IMR-90 (cell line): ENCODE results near the gene R3HDML. TPM values are rescaled to one million over a fixed set of nuclear protein-coding genes. Genes with fewer than 3 reads are reported as not detected.

Experiments
- ATAC-seq: fragments of 200-7000 bp; cut with Tn5 transposase; 2 replicates; pipeline ENCODE4 v1.9.1; 2020; ENCODE audit warnings: low read depth, mild to moderate bottlenecking, moderate library complexity
- BruUV-seq: library from RNA; stranded (reverse); fragments of 400-500 nt; replicated peaks from 2 replicates; lab custom pipeline; 2021; lab: Mats Ljungman, UMichigan
- CTCF ChIA-PET: fragments of 300-600 bp; formaldehyde crosslinking; extraction: SDS; loops from one replicate; lab custom pipeline; 2021; ENCODE audit warnings: antibody characterized with exemption; lab: Yijun Ruan, JAX
- POLR2A ChIA-PET: fragments of 300-600 bp; sonication (Branson Sonifier 250); formaldehyde crosslinking; loops from one replicate; lab custom pipeline; 2022; ENCODE audit warnings: antibody characterized with exemption; ENCODE audit not compliant: unreplicated experiment; lab: Charles Lee
- DNase-seq: peaks from one replicate; pipeline ENCODE4 v3.0.0; 2013
- H2AFZ ChIP-seq: replicated peaks from 2 replicates; pipeline ENCODE3; 2013; ENCODE audit warnings: low read length, mild to moderate bottlenecking; ENCODE audit not compliant: poor library complexity
- H2AK5ac ChIP-seq: 2 replicates; pipeline ENCODE4 v1.6.1; 2013; ENCODE audit warnings: low read depth, low read length, inconsistent platforms
- H2AK9ac ChIP-seq: replicated peaks from 2 replicates; pipeline ENCODE3; 2013; ENCODE audit warnings: mild to moderate bottlenecking, low read depth, low read length, moderate library complexity; ENCODE audit not compliant: poor library complexity
- H2BK120ac ChIP-seq: 2 replicates; pipeline ENCODE4 v1.6.1; 2013; ENCODE audit warnings: low read depth, low read length, inconsistent platforms
- H2BK15ac ChIP-seq: 3 replicates; pipeline ENCODE4 v1.6.1; 2013; ENCODE audit warnings: low read depth, low read length, inconsistent platforms
- H2BK20ac ChIP-seq: 2 replicates; pipeline ENCODE4 v1.6.1; 2013; ENCODE audit warnings: low read depth, mild to moderate bottlenecking, inconsistent platforms, low read length, moderate library complexity
- H2BK5ac ChIP-seq: 2 replicates; pipeline ENCODE4 v1.6.1; 2013; ENCODE audit warnings: mild to moderate bottlenecking, low read depth, low read length, inconsistent platforms; ENCODE audit not compliant: poor library complexity, severe bottlenecking
- H3K14ac ChIP-seq: replicated peaks from 2 replicates; pipeline ENCODE4 v1.6.1; 2013; ENCODE audit warnings: low read depth, low read length, inconsistent platforms
- H3K18ac ChIP-seq: 2 replicates; pipeline ENCODE4 v1.6.1; 2013; ENCODE audit warnings: low read depth, low read length, control low read depth
- H3K23ac ChIP-seq: 2 replicates; pipeline ENCODE4 v1.6.1; 2013; ENCODE audit warnings: low read depth, low read length, inconsistent platforms
- H3K27ac ChIP-seq: 2 replicates; pipeline ENCODE4 v1.5.1; 2013; ENCODE audit warnings: mild to moderate bottlenecking, control low read depth, low read length; ENCODE audit not compliant: insufficient read depth
- H3K27me3 ChIP-seq: 2 replicates; pipeline ENCODE4 v1.6.1; 2013; ENCODE audit warnings: low read length; ENCODE audit not compliant: control insufficient read depth, insufficient read depth
- H3K36me3 ChIP-seq: 2 replicates; pipeline ENCODE4 v1.6.1; 2013; ENCODE audit warnings: low read length, mixed read lengths; ENCODE audit not compliant: control insufficient read depth, insufficient read depth
- H3K4ac ChIP-seq: 2 replicates; pipeline ENCODE4 v1.6.1; 2013; ENCODE audit warnings: low read depth, low read length, inconsistent platforms
- H3K4me1 ChIP-seq: 2 replicates; pipeline ENCODE4 v1.6.1; 2013; ENCODE audit warnings: low read length, mixed read lengths; ENCODE audit not compliant: control insufficient read depth, insufficient read depth
- H3K4me2 ChIP-seq: 2 replicates; pipeline ENCODE4 v1.6.1; 2013; ENCODE audit warnings: low read depth, mild to moderate bottlenecking, control low read depth, low read length, moderate library complexity
- H3K4me3 ChIP-seq: 2 replicates; pipeline ENCODE4 v1.5.1; 2013; ENCODE audit warnings: low read depth, mild to moderate bottlenecking, control low read depth, low read length, moderate library complexity; ENCODE audit not compliant: insufficient read depth
- H3K56ac ChIP-seq: 2 replicates; pipeline ENCODE4 v1.6.1; 2013; ENCODE audit warnings: low read length, inconsistent platforms; ENCODE audit not compliant: insufficient read depth; ENCODE audit errors: extremely low read depth
- H3K79me1 ChIP-seq, 2 experiments: 2 replicates each; pipeline ENCODE4 v1.6.1; 2013; ENCODE audit warnings: low read length in 2 of 2, inconsistent platforms in 1 of 2, low read depth in 1 of 2
- H3K9ac ChIP-seq: 2 replicates; pipeline ENCODE4 v1.6.1; 2013; ENCODE audit warnings: low read depth, low read length, control low read depth
- H3K9me1 ChIP-seq: 2 replicates; pipeline ENCODE4 v1.6.1; 2013; ENCODE audit warnings: low read length, inconsistent platforms; ENCODE audit not compliant: insufficient read depth
- H3K9me3 ChIP-seq: 2 replicates; pipeline ENCODE4 v1.6.1; 2013; ENCODE audit warnings: low read length; ENCODE audit not compliant: control insufficient read depth, insufficient read depth
- H4K20me1 ChIP-seq: 2 replicates; pipeline ENCODE4 v1.6.1; 2013; ENCODE audit warnings: low read length, inconsistent platforms; ENCODE audit not compliant: insufficient read depth
- H4K5ac ChIP-seq: 2 replicates; pipeline ENCODE4 v1.6.1; 2013; ENCODE audit warnings: mild to moderate bottlenecking, low read depth, low read length, control low read depth
- H4K8ac ChIP-seq, 2 experiments: 2 replicates each; pipeline ENCODE4 v1.6.1; 2013; ENCODE audit warnings: low read depth in 2 of 2, low read length in 2 of 2, control low read depth in 1 of 2, inconsistent platforms in 1 of 2
- H4K91ac ChIP-seq: 2 replicates; pipeline ENCODE4 v1.6.1; 2013; ENCODE audit warnings: low read depth, low read length, inconsistent platforms; ENCODE audit not compliant: insufficient read depth
- BHLHE40 ChIP-seq: fragments of 150-350 bp; IDR thresholded peaks from 2 replicates; pipeline ENCODE4 v1.6.1; 2016; ENCODE audit warnings: mild to moderate bottlenecking, low read depth, low read length
- CEBPB ChIP-seq: IDR thresholded peaks from 2 replicates; pipeline ENCODE4 v1.6.1; 2012; ENCODE audit warnings: low read depth, low read length, improper control_type of control experiment
- CHD1 ChIP-seq: IDR thresholded peaks from 2 replicates; pipeline ENCODE4 v1.6.1; 2012; ENCODE audit warnings: low read depth, low read length, improper control_type of control experiment
- FOS ChIP-seq: fragments of 150-350 bp; IDR thresholded peaks from 2 replicates; pipeline ENCODE4 v1.6.1; 2016; ENCODE audit warnings: low read depth, low read length
- MAFK ChIP-seq: IDR thresholded peaks from 2 replicates; pipeline ENCODE4 v1.6.1; 2012; ENCODE audit warnings: low read depth, low read length, improper control_type of control experiment
- MAZ ChIP-seq: IDR thresholded peaks from 2 replicates; pipeline ENCODE4 v1.6.1; 2012; ENCODE audit warnings: low read depth, mild to moderate bottlenecking, low read length, improper control_type of control experiment, moderate library complexity, borderline replicate concordance
- MXI1 ChIP-seq: IDR thresholded peaks from 2 replicates; pipeline ENCODE4 v1.6.1; 2012; ENCODE audit warnings: low read depth, mild to moderate bottlenecking, low read length, moderate library complexity, borderline replicate concordance
- NFE2L2 ChIP-seq: fragments of 150-350 bp; IDR thresholded peaks from 2 replicates; pipeline ENCODE4 v1.6.1; 2016; ENCODE audit warnings: low read depth, mild to moderate bottlenecking, low read length
- POLR2A ChIP-seq: IDR thresholded peaks from 2 replicates; pipeline ENCODE4 v1.6.1; 2012; ENCODE audit warnings: mild to moderate bottlenecking, low read depth, low read length
- RAD21 ChIP-seq: IDR thresholded peaks from 2 replicates; pipeline ENCODE4 v1.6.1; 2012; ENCODE audit warnings: low read length, improper control_type of control experiment
- RCOR1 ChIP-seq: IDR thresholded peaks from 2 replicates; pipeline ENCODE4 v1.6.1; 2012; ENCODE audit warnings: mild to moderate bottlenecking, low read length, improper control_type of control experiment; ENCODE audit not compliant: insufficient replicate concordance
- RFX5 ChIP-seq: IDR thresholded peaks from 2 replicates; pipeline ENCODE4 v1.8.0; 2012; ENCODE audit warnings: low read depth, mild to moderate bottlenecking, low read length, moderate library complexity
- SMC3 ChIP-seq: fragments of 150-350 bp; IDR thresholded peaks from 2 replicates; pipeline ENCODE4 v1.6.1; 2016; ENCODE audit warnings: low read depth, mild to moderate bottlenecking, antibody characterized with exemption, low read length, moderate library complexity
- WGBS, 2 experiments: methylation state at CpG; one replicate each; pipeline versions ENCODE4 v1.1.5 to v1.1.7; 2013; ENCODE audit warnings: missing lambda C conversion rate in 2 of 2; ENCODE audit not compliant: insufficient read length in 1 of 2; ENCODE audit errors: extremely low coverage in 2 of 2; 5-methylcytosine and 5-hydroxymethylcytosine counted together
- dilution Hi-C: fragments of 300-500 bp; cut with HindIII; formaldehyde crosslinking; loops from one replicate; pipeline ENCODE4 v1.14.3; 2018; ENCODE audit warnings: low sequenced_read_pairs; ENCODE audit not compliant: unreplicated experiment
- in situ Hi-C: fragments of 300-500 bp; cut with MboI; formaldehyde crosslinking; loops from 3 replicates; pipeline ENCODE4 v1.14.3; 2019; ENCODE audit warnings: low sequenced_read_pairs, inconsistent platforms, mixed read lengths
- intact Hi-C: fragments of 100-400 bp; cut with micrococcal nuclease; formaldehyde crosslinking; loops from 2 replicates; pipeline ENCODE4 v1.10.0; 2022
- polyA plus RNA-seq, 3 experiments: library from polyadenylated mRNA; depleted of rRNA; stranded (reverse); fragments of >200 nt; gene quantifications; 2 replicates each; pipeline ENCODE4 v1.2.3, GENCODE V29; 2012; ENCODE audit warnings: low replicate concordance in 1 of 3
- total RNA-seq: library from RNA; depleted of rRNA; stranded (reverse); fragments of >200 nt; gene quantifications from 2 replicates; pipeline ENCODE4 v1.2.3, GENCODE V29; 2012
- TF ChIP-seq, protein P1 (sequence below): fragments of 150-350 bp; IDR thresholded peaks from 2 replicates; pipeline ENCODE4 v1.6.1; 2016; ENCODE audit warnings: low read depth, mild to moderate bottlenecking, low read length, moderate library complexity, borderline replicate concordance
- TF ChIP-seq, protein P2 (sequence below): conservative IDR thresholded peaks from 2 replicates; pipeline ENCODE4 v1.5.1; 2012; ENCODE audit warnings: mild to moderate bottlenecking, low read depth, low read length, improper control_type of control experiment
- TF ChIP-seq, protein P3 (sequence below): fragments of 150-350 bp; IDR thresholded peaks from 2 replicates; pipeline ENCODE4 v1.6.1; 2017; ENCODE audit warnings: mild to moderate bottlenecking, antibody characterized with exemption, low read length, low read depth

The R3HDML gene
- total and polyA plus RNA-seq, 2 of the 4 experiments (the other 2 are of a cell fraction): not detected

DNA sequence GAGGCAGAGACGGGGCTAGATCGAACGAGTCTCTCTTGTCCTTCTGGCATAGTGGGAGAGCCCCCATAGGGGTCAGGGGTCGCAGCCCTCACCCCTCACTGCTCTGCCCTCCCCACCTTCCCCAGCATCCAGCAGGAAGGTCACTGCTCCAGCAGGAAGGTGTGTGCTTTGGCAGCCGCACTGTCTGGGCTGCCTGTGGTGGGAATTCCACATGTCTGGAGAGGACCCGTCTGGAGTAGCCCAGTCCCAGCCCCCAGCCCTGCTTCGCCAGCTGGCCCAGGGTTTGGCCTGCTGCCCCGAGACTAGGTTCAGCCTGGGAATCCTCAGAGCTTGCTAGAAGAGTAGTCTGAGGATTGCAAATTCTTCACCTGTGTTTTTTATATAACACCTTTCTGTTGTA, 2.5 kb upstream of the R3HDML start:
- Histone ChIP-seq H3K56ac (no peak overlapping the region), H2AK9ac (no peak overlapping the region), H3K27ac (no peak overlapping the region), H3K14ac (no peak overlapping the region), H2BK15ac (no peak overlapping the region), H4K20me1 (no peaks in the 10 kb centered on the region), H4K8ac (no peak overlapping the region), H2AK5ac (no peak overlapping the region), H3K4me3 (no peak overlapping the region), H3K36me3 (no peaks in the 10 kb centered on the region), H3K4me2 (no peak overlapping the region), H3K9me3 (no peaks in the 10 kb centered on the region), H2BK120ac (no peak overlapping the region), H2BK5ac (no peak overlapping the region), H3K9ac (no peak overlapping the region), H4K91ac (no peak overlapping the region), H3K18ac (no peak overlapping the region), H2BK20ac (no peak overlapping the region), H3K79me1 (no peaks in the 10 kb centered on the region), H3K9me1 (no peaks in the 10 kb centered on the region), H3K4me1 (no peaks in the 10 kb centered on the region), H3K27me3 (peaks cover 43% of the 10 kb centered on the region), H2AFZ (no peak overlapping the region), H3K23ac (no peak overlapping the region), H3K4ac (no peak overlapping the region), H4K5ac (no peak overlapping the region)
- DNase-seq: no peak
- in situ Hi-C loops: no loop called here
- WGBS, 2 experiments: 22% methylated on average over 3 of the region's 8 CpGs; no CpG with 5 or more reads in 1 of the 2 experiments
- no peak for ATAC-seq
- TF ChIP-seq POLR2A: no peak
- TF ChIP-seq FOS: no peak
- no peak for TF ChIP-seq NFE2L2
- TF ChIP-seq, protein P1, sequence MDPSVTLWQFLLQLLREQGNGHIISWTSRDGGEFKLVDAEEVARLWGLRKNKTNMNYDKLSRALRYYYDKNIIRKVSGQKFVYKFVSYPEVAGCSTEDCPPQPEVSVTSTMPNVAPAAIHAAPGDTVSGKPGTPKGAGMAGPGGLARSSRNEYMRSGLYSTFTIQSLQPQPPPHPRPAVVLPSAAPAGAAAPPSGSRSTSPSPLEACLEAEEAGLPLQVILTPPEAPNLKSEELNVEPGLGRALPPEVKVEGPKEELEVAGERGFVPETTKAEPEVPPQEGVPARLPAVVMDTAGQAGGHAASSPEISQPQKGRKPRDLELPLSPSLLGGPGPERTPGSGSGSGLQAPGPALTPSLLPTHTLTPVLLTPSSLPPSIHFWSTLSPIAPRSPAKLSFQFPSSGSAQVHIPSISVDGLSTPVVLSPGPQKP: no peak
- TF ChIP-seq CHD1: no peak
- TF ChIP-seq, protein P2, sequence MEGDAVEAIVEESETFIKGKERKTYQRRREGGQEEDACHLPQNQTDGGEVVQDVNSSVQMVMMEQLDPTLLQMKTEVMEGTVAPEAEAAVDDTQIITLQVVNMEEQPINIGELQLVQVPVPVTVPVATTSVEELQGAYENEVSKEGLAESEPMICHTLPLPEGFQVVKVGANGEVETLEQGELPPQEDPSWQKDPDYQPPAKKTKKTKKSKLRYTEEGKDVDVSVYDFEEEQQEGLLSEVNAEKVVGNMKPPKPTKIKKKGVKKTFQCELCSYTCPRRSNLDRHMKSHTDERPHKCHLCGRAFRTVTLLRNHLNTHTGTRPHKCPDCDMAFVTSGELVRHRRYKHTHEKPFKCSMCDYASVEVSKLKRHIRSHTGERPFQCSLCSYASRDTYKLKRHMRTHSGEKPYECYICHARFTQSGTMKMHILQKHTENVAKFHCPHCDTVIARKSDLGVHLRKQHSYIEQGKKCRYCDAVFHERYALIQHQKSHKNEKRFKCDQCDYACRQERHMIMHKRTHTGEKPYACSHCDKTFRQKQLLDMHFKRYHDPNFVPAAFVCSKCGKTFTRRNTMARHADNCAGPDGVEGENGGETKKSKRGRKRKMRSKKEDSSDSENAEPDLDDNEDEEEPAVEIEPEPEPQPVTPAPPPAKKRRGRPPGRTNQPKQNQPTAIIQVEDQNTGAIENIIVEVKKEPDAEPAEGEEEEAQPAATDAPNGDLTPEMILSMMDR: no peak
- TF ChIP-seq RFX5: no peak
- no peak for TF ChIP-seq BHLHE40
- no peak for TF ChIP-seq SMC3
- no peak for TF ChIP-seq MXI1
- TF ChIP-seq CEBPB: no peak
- no peak for TF ChIP-seq RCOR1
- TF ChIP-seq MAFK: no peak
- TF ChIP-seq MAZ: no peak
- no peak for TF ChIP-seq RAD21
- TF ChIP-seq, protein P3, sequence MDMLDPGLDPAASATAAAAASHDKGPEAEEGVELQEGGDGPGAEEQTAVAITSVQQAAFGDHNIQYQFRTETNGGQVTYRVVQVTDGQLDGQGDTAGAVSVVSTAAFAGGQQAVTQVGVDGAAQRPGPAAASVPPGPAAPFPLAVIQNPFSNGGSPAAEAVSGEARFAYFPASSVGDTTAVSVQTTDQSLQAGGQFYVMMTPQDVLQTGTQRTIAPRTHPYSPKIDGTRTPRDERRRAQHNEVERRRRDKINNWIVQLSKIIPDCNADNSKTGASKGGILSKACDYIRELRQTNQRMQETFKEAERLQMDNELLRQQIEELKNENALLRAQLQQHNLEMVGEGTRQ: no peak
- dilution Hi-C loops: no loop called here
- CTCF ChIA-PET: no interaction called here
- POLR2A ChIA-PET: no interaction called here
- BruUV-seq: no TSS peak
- intact Hi-C loops: no loop called here
